GM12878 (cell line): ENCODE results near the gene NES.

Experiments used
- ATF3 ChIP-seq: IDR thresholded peaks from 2 replicates; pipeline ENCODE4 v1.6.1; 2011; ENCODE audit warnings: low read depth, mild to moderate bottlenecking, low read length, moderate library complexity, borderline replicate concordance; ENCODE audit errors: extremely low read depth
- BHLHE40 ChIP-seq, 2 experiments: fragments of 450-650 bp in 1 of 2; IDR thresholded peaks; 2 replicates each; pipeline ENCODE4 v1.6.1; 2011 to 2017; ENCODE audit warnings: low read depth in 2 of 2, borderline replicate concordance in 1 of 2, improper control_type of control experiment in 1 of 2, low read length in 1 of 2, mild to moderate bottlenecking in 1 of 2
- NFYB ChIP-seq: IDR thresholded peaks from 2 replicates; pipeline ENCODE4 v1.6.1; 2011; ENCODE audit warnings: low read depth, mild to moderate bottlenecking, low read length, improper control_type of control experiment, moderate library complexity; ENCODE audit not compliant: insufficient read depth
- SMC3 ChIP-seq: IDR thresholded peaks from 2 replicates; pipeline ENCODE4 v1.6.1; 2011; ENCODE audit warnings: low read length, improper control_type of control experiment, borderline replicate concordance
- TAF1 ChIP-seq: IDR thresholded peaks from 2 replicates; pipeline ENCODE4 v1.6.1; 2011; ENCODE audit warnings: mild to moderate bottlenecking, low read depth, low read length, borderline replicate concordance
- TCF7 ChIP-seq: IDR thresholded peaks from 2 replicates; pipeline ENCODE4 v1.6.1; 2014; ENCODE audit warnings: antibody characterized with exemption, borderline replicate concordance
- TF ChIP-seq, protein P1 (sequence below): IDR thresholded peaks from 2 replicates; pipeline ENCODE4 v1.6.1; 2011; ENCODE audit warnings: borderline replicate concordance, low read depth, mild to moderate bottlenecking, moderate library complexity, mixed read lengths, low read length; ENCODE audit not compliant: insufficient read depth; ENCODE audit errors: extremely low read length
- TF ChIP-seq, protein P2 (sequence below), 3 experiments: IDR thresholded peaks in 2 of 3; conservative IDR thresholded peaks in 1 of 3; 2 replicates each; pipeline ENCODE4 v1.5.1; 2011; ENCODE audit warnings: low read depth in 3 of 3, low read length in 3 of 3, mild to moderate bottlenecking in 3 of 3, control low read depth in 2 of 3, moderate library complexity in 2 of 3, inconsistent platforms in 1 of 3, mixed read lengths in 1 of 3; ENCODE audit not compliant: control insufficient read depth in 2 of 3, insufficient read depth in 1 of 3; ENCODE audit errors: extremely low read depth in 1 of 3

- TF ChIP-seq, protein P1, sequence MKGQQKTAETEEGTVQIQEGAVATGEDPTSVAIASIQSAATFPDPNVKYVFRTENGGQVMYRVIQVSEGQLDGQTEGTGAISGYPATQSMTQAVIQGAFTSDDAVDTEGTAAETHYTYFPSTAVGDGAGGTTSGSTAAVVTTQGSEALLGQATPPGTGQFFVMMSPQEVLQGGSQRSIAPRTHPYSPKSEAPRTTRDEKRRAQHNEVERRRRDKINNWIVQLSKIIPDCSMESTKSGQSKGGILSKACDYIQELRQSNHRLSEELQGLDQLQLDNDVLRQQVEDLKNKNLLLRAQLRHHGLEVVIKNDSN, result no peak
- TF ChIP-seq ATF3 (no peak), BHLHE40 (IDR thresholded peaks at IDR 0.05; ENCODE audit: borderline replicate concordance in 1 of 2, low read depth in 2 of 2, low read length in 1 of 2) (no peak), TAF1 (no peak), SMC3 (no peak), NFYB (no peak), TCF7 (no peak)
- TF ChIP-seq, protein P2, sequence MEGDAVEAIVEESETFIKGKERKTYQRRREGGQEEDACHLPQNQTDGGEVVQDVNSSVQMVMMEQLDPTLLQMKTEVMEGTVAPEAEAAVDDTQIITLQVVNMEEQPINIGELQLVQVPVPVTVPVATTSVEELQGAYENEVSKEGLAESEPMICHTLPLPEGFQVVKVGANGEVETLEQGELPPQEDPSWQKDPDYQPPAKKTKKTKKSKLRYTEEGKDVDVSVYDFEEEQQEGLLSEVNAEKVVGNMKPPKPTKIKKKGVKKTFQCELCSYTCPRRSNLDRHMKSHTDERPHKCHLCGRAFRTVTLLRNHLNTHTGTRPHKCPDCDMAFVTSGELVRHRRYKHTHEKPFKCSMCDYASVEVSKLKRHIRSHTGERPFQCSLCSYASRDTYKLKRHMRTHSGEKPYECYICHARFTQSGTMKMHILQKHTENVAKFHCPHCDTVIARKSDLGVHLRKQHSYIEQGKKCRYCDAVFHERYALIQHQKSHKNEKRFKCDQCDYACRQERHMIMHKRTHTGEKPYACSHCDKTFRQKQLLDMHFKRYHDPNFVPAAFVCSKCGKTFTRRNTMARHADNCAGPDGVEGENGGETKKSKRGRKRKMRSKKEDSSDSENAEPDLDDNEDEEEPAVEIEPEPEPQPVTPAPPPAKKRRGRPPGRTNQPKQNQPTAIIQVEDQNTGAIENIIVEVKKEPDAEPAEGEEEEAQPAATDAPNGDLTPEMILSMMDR (IDR thresholded peaks at IDR 0.05 in 2 of 3, conservative IDR thresholded peaks at IDR 0.05 in 1 of 3; ENCODE audit: control insufficient read depth in 2 of 3, extremely low read depth in 1 of 3, insufficient read depth in 1 of 3, low read depth in 3 of 3, low read length in 3 of 3), result no peak
Measured at GRCh38 chr1:156632355-156632754, 44.9 kb downstream of the NES start.
